Measurements from ENCODE around the gene ADAM8.

ADAM8 gene

GRCh38 chr10:133316266-133316665, 39.6 kb upstream of the ADAM8 start:
- no peak for DNase-seq (ENCODE audit: insufficient read length, low spot score)
- no peak for FAIRE-seq
- TF ChIP-seq POU2F2 (IDR thresholded peaks at IDR 0.05; ENCODE audit: low read depth, low read length) (no peak), SPI1 (IDR thresholded peaks at IDR 0.05; ENCODE audit: low read depth, low read length) (no peak), POLR2A (IDR thresholded peaks at IDR 0.05; ENCODE audit: low read depth, low read length) (no peak), POLR2AphosphoS5 (IDR thresholded peaks at IDR 0.05; ENCODE audit: low read depth, low read length) (no peak), TAF1 (IDR thresholded peaks at IDR 0.05; ENCODE audit: low read depth, low read length) (no peak), PAX5 (IDR thresholded peaks at IDR 0.05; ENCODE audit: insufficient read depth, low read length, severe bottlenecking) (no peak)

- DNase-seq (ENCODE audit: insufficient read length, low spot score) (no peak), FAIRE-seq (peak; percentile 72)
Measured at GRCh38 chr10:133315847-133316246, 39.2 kb upstream of the ADAM8 start.

GRCh38 chr10:133314911-133315310, 38.2 kb upstream of the ADAM8 start:
- DNase-seq (ENCODE audit: insufficient read length, low spot score) (no peak), FAIRE-seq (no peak)
- TF ChIP-seq POU2F2 (IDR thresholded peaks at IDR 0.05; ENCODE audit: low read depth, low read length) (no peak), TAF1 (IDR thresholded peaks at IDR 0.05; ENCODE audit: low read depth, low read length) (no peak), POLR2A (IDR thresholded peaks at IDR 0.05; ENCODE audit: low read depth, low read length) (no peak), POLR2AphosphoS5 (IDR thresholded peaks at IDR 0.05; ENCODE audit: low read depth, low read length) (no peak)

More at GRCh38 chr10:133315847-133316246, 39.2 kb upstream of the ADAM8 start:
- TF ChIP-seq SPI1 (IDR thresholded peaks at IDR 0.05; ENCODE audit: low read depth, low read length): no peak

GRCh38 chr10:133313192-133313591, 36.5 kb upstream of the ADAM8 start:
- DNase-seq (ENCODE audit: insufficient read length, low spot score) (no peak), FAIRE-seq (no peak)
- TF ChIP-seq POLR2AphosphoS5 (IDR thresholded peaks at IDR 0.05; ENCODE audit: low read depth, low read length) (no peak), POLR2A (IDR thresholded peaks at IDR 0.05; ENCODE audit: low read depth, low read length) (no peak), PAX5 (IDR thresholded peaks at IDR 0.05; ENCODE audit: insufficient read depth, low read length, severe bottlenecking) (no peak), SPI1 (IDR thresholded peaks at IDR 0.05; ENCODE audit: low read depth, low read length) (no peak), POU2F2 (IDR thresholded peaks at IDR 0.05; ENCODE audit: low read depth, low read length) (no peak), TAF1 (IDR thresholded peaks at IDR 0.05; ENCODE audit: low read depth, low read length) (no peak)

- TF ChIP-seq POLR2AphosphoS5 (IDR thresholded peaks at IDR 0.05; ENCODE audit: low read depth, low read length): no peak
- TF ChIP-seq SPI1 (IDR thresholded peaks at IDR 0.05; ENCODE audit: low read depth, low read length): no peak
- TF ChIP-seq POU2F2 (IDR thresholded peaks at IDR 0.05; ENCODE audit: low read depth, low read length): no peak
- TF ChIP-seq TAF1 (IDR thresholded peaks at IDR 0.05; ENCODE audit: low read depth, low read length): no peak
- no peak for TF ChIP-seq PAX5 (IDR thresholded peaks at IDR 0.05; ENCODE audit: insufficient read depth, low read length, severe bottlenecking)
- no peak for TF ChIP-seq POLR2A (IDR thresholded peaks at IDR 0.05; ENCODE audit: low read depth, low read length)
- no peak for FAIRE-seq
Measured at GRCh38 chr10:133312769-133313145, 36.1 kb upstream of the ADAM8 start.

GRCh38 chr10:133312016-133312768, 35.5 kb upstream of the ADAM8 start:
- DNase-seq (ENCODE audit: insufficient read length, low spot score) (no peak), FAIRE-seq (no peak)
- TF ChIP-seq POLR2AphosphoS5 (IDR thresholded peaks at IDR 0.05; ENCODE audit: low read depth, low read length) (no peak), PAX5 (IDR thresholded peaks at IDR 0.05; ENCODE audit: insufficient read depth, low read length, severe bottlenecking) (no peak), SPI1 (IDR thresholded peaks at IDR 0.05; ENCODE audit: low read depth, low read length) (no peak), TAF1 (IDR thresholded peaks at IDR 0.05; ENCODE audit: low read depth, low read length) (no peak), POU2F2 (IDR thresholded peaks at IDR 0.05; ENCODE audit: low read depth, low read length) (no peak), POLR2A (IDR thresholded peaks at IDR 0.05; ENCODE audit: low read depth, low read length) (no peak)

More at GRCh38 chr10:133312769-133313145, 36.1 kb upstream of the ADAM8 start:
- DNase-seq (ENCODE audit: insufficient read length, low spot score): no peak

GRCh38 chr10:133311570-133311969, 34.9 kb upstream of the ADAM8 start:
- DNase-seq (ENCODE audit: insufficient read length, low spot score) (no peak), FAIRE-seq (no peak)
- TF ChIP-seq TAF1 (IDR thresholded peaks at IDR 0.05; ENCODE audit: low read depth, low read length): no peak
- no peak for TF ChIP-seq SPI1 (IDR thresholded peaks at IDR 0.05; ENCODE audit: low read depth, low read length)
- no peak for TF ChIP-seq POLR2AphosphoS5 (IDR thresholded peaks at IDR 0.05; ENCODE audit: low read depth, low read length)
- TF ChIP-seq POLR2A (IDR thresholded peaks at IDR 0.05; ENCODE audit: low read depth, low read length): no peak
- no peak for TF ChIP-seq PAX5 (IDR thresholded peaks at IDR 0.05; ENCODE audit: insufficient read depth, low read length, severe bottlenecking)
- no peak for TF ChIP-seq POU2F2 (IDR thresholded peaks at IDR 0.05; ENCODE audit: low read depth, low read length)

- FAIRE-seq (no peak), DNase-seq (ENCODE audit: insufficient read length, low spot score) (no peak)
- TF ChIP-seq POLR2AphosphoS5 (IDR thresholded peaks at IDR 0.05; ENCODE audit: low read depth, low read length): no peak
- no peak for TF ChIP-seq SPI1 (IDR thresholded peaks at IDR 0.05; ENCODE audit: low read depth, low read length)
- TF ChIP-seq POLR2A (IDR thresholded peaks at IDR 0.05; ENCODE audit: low read depth, low read length): no peak
- no peak for TF ChIP-seq POU2F2 (IDR thresholded peaks at IDR 0.05; ENCODE audit: low read depth, low read length)
- no peak for TF ChIP-seq TAF1 (IDR thresholded peaks at IDR 0.05; ENCODE audit: low read depth, low read length)
- no peak for TF ChIP-seq PAX5 (IDR thresholded peaks at IDR 0.05; ENCODE audit: insufficient read depth, low read length, severe bottlenecking)
Measured at GRCh38 chr10:133310789-133311188, 34.1 kb upstream of the ADAM8 start.

GRCh38 chr10:133310399-133310755, 33.7 kb upstream of the ADAM8 start:
- FAIRE-seq (no peak), DNase-seq (ENCODE audit: insufficient read length, low spot score) (no peak)
- TF ChIP-seq SPI1 (IDR thresholded peaks at IDR 0.05; ENCODE audit: low read depth, low read length): no peak
- TF ChIP-seq POU2F2 (IDR thresholded peaks at IDR 0.05; ENCODE audit: low read depth, low read length): no peak
- no peak for TF ChIP-seq TAF1 (IDR thresholded peaks at IDR 0.05; ENCODE audit: low read depth, low read length)
- TF ChIP-seq POLR2A (IDR thresholded peaks at IDR 0.05; ENCODE audit: low read depth, low read length): no peak
- no peak for TF ChIP-seq POLR2AphosphoS5 (IDR thresholded peaks at IDR 0.05; ENCODE audit: low read depth, low read length)
- TF ChIP-seq PAX5 (IDR thresholded peaks at IDR 0.05; ENCODE audit: insufficient read depth, low read length, severe bottlenecking): no peak
